Activated CD4-positive, alpha-beta T cell treated with anti-CD3 and anti-CD28 coated beads for 36 hours (primary cell): Measurements from ENCODE around the gene IDH3B. TPM values are rescaled to one million over a fixed set of nuclear protein-coding genes. Genes with fewer than 3 reads are reported as not detected.

ENCODE experiments used
- ATAC-seq: fragments of 200-7000 bp; cut with Tn5 transposase; one replicate; pipeline ENCODE4 v1.10.0; 2021; ENCODE audit warnings: mild to moderate bottlenecking, moderate library complexity
- CTCF ChIA-PET: fragments of 350-600 bp; sonication (Branson Sonifier 250); formaldehyde crosslinking; loops from one replicate; lab custom pipeline; 2021; ENCODE audit warnings: antibody characterized with exemption; lab: Charles Lee
- POLR2A ChIA-PET: fragments of 350-600 bp; sonication (Branson Sonifier 250); formaldehyde crosslinking; loops from one replicate; lab custom pipeline; 2021; ENCODE audit warnings: antibody characterized with exemption, inconsistent platforms; lab: Charles Lee
- DNase-seq: peaks from one replicate; pipeline ENCODE4 v3.0.0-alpha.2; 2020
- H3K27ac Mint-ChIP-seq: one replicate; pipeline ENCODE4 v1.8.0; 2021; ENCODE audit warnings: mixed read lengths
- H3K27me3 Mint-ChIP-seq: one replicate; pipeline ENCODE4 v1.8.0; 2021; ENCODE audit warnings: mixed read lengths
- H3K36me3 Mint-ChIP-seq: one replicate; pipeline ENCODE4 v1.8.0; 2021; ENCODE audit warnings: low read depth, mixed read lengths
- H3K4me1 Mint-ChIP-seq: one replicate; pipeline ENCODE4 v1.8.0; 2021; ENCODE audit warnings: mixed read lengths
- H3K4me3 Mint-ChIP-seq: one replicate; pipeline ENCODE4 v1.8.0; 2021; ENCODE audit warnings: mild to moderate bottlenecking, moderate library complexity, mixed read lengths
- H3K9me3 Mint-ChIP-seq: one replicate; pipeline ENCODE4 v1.8.0; 2021; ENCODE audit warnings: low read depth, mixed read lengths
- intact Hi-C, 2 experiments: fragments of 100-400 bp; cut with DNase I in 1 of 2; cut with micrococcal nuclease in 1 of 2; formaldehyde crosslinking; loops; one replicate each; pipeline versions ENCODE4 v1.14.2 to v1.15.1; 2022 to 2024; cut with DNase I, micrococcal nuclease
- total RNA-seq, 2 experiments: library from RNA; stranded (reverse); gene quantifications; one replicate each; pipeline ENCODE4 v1.2.3, GENCODE V29; 2021

IDH3B gene
- total RNA-seq, 2 experiments from 2014 or later: 92.4 to 115 TPM

- peaks cover 44% of the 10 kb centered on the region for H3K27me3 Mint-ChIP-seq
- no peaks in the 10 kb centered on the region for H3K36me3 Mint-ChIP-seq
- no peak for DNase-seq
- H3K4me1 Mint-ChIP-seq: peaks cover 9% of the 10 kb centered on the region
- H3K9me3 Mint-ChIP-seq: no peaks in the 10 kb centered on the region
- H3K27ac Mint-ChIP-seq: no peak overlapping the region
- intact Hi-C loops: no loop called here
- CTCF ChIA-PET: interaction anchor here (0.5 to 1.7 kb wide), 7 partner anchors 20 to 288 kb away, joined by 3 to 5 read pairs (median 3); no protein-coding TSS in a partner anchor
- no peak for ATAC-seq
- H3K4me3 Mint-ChIP-seq: no peak overlapping the region
- POLR2A ChIA-PET: no interaction called here
Measured at GRCh38 chr20:2694008-2694471, 30.0 kb upstream of the IDH3B start.

DNA sequence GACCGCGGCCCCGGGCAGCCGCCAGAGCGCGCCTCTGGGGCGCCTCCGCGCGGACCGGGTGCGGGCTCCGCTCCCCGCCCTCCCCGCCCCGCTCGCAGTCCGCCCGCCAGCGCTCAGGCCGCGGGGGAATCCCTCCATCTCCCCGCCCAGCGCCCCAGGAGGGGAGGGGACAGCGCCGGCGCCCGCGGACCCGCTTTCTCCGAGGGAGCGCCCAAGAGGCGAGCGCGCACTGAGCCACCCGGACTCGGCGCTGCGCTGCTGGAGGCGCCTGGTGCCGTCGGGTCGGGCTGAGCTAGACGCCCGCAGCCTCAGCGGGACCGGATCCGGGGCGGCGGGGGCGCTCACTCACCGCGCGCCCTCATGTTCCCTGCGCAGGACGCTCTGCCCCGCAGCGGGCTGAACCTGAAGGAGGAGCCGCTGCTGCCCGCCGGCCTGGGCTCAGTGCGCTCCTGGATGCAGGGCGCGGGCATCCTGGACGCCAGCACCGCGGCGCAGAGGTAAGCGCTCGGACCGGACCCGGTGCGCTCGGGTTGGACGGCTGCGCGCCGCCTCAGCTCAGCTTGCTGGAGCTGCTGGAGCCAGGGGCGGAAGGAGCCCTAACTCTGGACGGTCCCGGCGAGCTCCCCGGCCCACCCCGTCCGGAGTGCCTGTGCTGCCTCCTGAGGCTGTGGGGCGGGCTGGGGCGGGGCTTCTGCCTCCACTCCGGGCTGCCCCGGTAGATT is 29.4 kb upstream of the IDH3B start:
- Mint-ChIP-seq H3K4me1 (peaks cover 11% of the 10 kb centered on the region), H3K9me3 (no peaks in the 10 kb centered on the region), H3K27me3 (peaks cover 43% of the 10 kb centered on the region), H3K4me3 (no peak overlapping the region), H3K36me3 (no peaks in the 10 kb centered on the region), H3K27ac (no peak overlapping the region)
- intact Hi-C loops: loop anchor here in 1 of 2 experiments (1.0 kb wide), 2 partner anchors 50 to 59 kb away; no protein-coding TSS in a partner anchor
- ChIA-PET POLR2A (no interaction called here), CTCF (interaction anchor here (0.6 to 1.9 kb wide), 4 partner anchors 19 to 69 kb away, joined by 3 to 4 read pairs (median 4); no protein-coding TSS in a partner anchor)
- DNase-seq (peak; percentile 71), ATAC-seq (peak; percentile 67)

DNA sequence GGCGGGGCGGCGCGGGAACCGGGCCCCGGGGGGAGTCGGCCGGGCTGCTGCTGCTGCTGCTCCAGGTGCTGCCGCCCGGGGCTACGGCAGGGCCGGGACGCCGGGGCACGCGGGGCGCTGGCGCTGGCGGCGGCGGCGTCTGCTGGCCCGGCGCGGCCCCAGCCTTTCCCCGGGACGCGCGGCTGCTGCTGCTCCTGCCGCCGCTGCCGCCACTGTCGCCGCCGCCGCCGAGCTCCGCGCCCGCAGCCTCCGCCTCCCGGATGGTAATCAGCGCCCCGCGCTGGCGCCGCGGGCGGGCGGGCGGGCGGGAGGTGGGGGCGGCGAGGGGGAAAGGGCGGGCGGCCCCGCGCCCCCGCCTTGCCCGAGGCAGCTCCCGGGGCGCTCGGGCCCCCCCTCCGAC is 28.9 kb upstream of the IDH3B start:
- POLR2A ChIA-PET: no interaction called here
- intact Hi-C loops: loop anchor here in 1 of 2 experiments (1.0 kb wide), 3 partner anchors 50 to 180 kb away; partner anchors contain the start of gene PTPRA
- H3K4me3 Mint-ChIP-seq: no peak overlapping the region

DNA sequence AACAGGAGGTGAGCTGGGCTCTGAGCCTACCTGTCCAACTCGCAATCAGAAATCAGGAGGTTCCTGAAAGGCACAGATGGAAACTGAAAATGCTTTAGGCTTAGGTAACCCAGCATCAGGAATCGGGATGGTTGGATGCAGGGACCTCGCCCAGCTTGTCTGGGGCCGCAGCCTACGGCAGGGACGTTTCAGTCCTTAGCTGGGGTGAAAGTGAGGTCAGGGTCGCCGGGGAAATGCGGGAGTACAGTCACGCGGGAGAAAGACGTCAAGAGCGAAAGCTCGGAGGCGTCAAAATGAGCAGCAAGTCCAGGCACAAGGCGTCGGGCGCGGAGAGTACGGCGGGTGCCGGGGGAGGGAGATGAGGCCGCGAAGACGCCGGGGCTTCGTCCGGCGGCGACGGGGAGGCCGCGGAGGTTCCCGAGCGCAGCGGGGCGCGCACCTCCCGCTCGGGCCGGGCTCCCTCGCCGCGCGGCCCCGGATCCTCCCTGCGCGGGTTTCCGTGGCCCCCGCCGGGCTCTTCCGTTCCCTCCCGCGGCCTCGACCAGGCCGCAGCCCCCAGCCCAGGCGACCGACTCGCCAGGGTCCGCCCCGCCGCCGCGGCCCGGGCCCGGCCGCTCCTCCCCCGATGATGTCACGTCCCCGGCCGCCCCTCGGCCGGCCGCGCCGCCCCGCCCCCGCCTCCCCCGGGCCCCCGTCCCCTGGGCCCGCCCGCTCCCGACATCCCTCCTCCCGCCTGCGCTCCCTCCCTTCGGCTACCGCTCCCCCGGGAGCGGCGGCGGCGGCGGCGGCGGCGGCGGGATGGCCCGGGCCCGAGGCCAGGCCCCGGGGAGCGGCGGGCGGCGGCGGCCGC is 28.2 kb upstream of the IDH3B start, which contains the start of gene EBF4:
EBF4 (plus strand) TSS at position 745 of the 850 bp plus-strand sequence. CDS start 866 bp downstream, outside the sequence.
- Mint-ChIP-seq H3K27ac (peak within 1 kb of the TSS; percentile 73), H3K4me3 (peak within 1 kb of the TSS; percentile 78), H3K4me1 (peaks cover 18% of the 10 kb centered on the region), H3K27me3 (peaks cover 41% of the 10 kb centered on the region), H3K36me3 (no peaks in the 10 kb centered on the region), H3K9me3 (no peaks in the 10 kb centered on the region)
- ChIA-PET POLR2A (no interaction called here), CTCF (interaction anchor here (1.1 to 1.9 kb wide), 2 partner anchors 70 to 81 kb away, joined by 3 to 4 read pairs; no protein-coding TSS in a partner anchor)
- intact Hi-C loops: loop anchor here in 1 of 2 experiments (1.0 kb wide), 1 partner anchor 181 kb away; the partner anchor contains the start of gene PTPRA
- DNase-seq (peak; percentile 59), ATAC-seq (no peak)

More for the DNA sequence above, 28.9 kb upstream of the IDH3B start:
- Mint-ChIP-seq H3K4me1 (peaks cover 17% of the 10 kb centered on the region), H3K36me3 (no peaks in the 10 kb centered on the region), H3K27ac (no peak overlapping the region), H3K27me3 (peaks cover 41% of the 10 kb centered on the region), H3K9me3 (no peaks in the 10 kb centered on the region)
- ATAC-seq: peak; percentile 6
- CTCF ChIA-PET: interaction anchor here (1.9 kb wide), 1 partner anchor 69 kb away, joined by 4 read pairs; no protein-coding TSS in a partner anchor
- DNase-seq: peak; percentile 48

DNA sequence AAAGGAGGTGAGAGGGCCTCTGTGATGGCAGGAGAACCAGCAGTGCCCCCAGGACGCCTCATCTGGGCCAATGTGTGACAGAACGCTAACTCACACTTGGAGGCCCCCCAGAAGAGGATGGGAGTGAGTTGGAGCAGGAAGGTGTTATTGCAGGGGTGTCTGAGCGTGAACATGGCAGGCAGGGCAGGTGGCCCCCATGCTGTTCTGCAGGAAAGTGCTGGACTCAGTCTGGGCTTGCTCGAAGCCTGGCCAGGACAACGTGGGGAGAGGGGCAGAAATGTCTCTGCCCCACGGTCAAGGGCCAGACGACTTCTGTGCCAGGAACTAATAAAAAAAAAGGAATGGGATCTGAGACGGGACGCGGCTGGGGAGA is 27.6 kb upstream of the IDH3B start:
- Mint-ChIP-seq H3K4me3 (peak overlapping the region; percentile 78), H3K27me3 (peaks cover 37% of the 10 kb centered on the region), H3K27ac (no peak overlapping the region), H3K4me1 (peaks cover 18% of the 10 kb centered on the region), H3K36me3 (no peaks in the 10 kb centered on the region), H3K9me3 (no peaks in the 10 kb centered on the region)
- ChIA-PET CTCF (interaction anchor here (0.9 to 1.9 kb wide), 3 partner anchors 64 to 82 kb away, joined by 3 to 4 read pairs (median 4); no protein-coding TSS in a partner anchor), POLR2A (interaction anchor here (0.5 kb wide), 1 partner anchor 234 kb away, joined by 3 read pairs; no protein-coding TSS in a partner anchor)
- intact Hi-C loops: loop anchor here in 1 of 2 experiments (1.0 kb wide), 1 partner anchor 182 kb away; the partner anchor contains the start of gene PTPRA
- no peak for ATAC-seq
- no peak for DNase-seq

DNA sequence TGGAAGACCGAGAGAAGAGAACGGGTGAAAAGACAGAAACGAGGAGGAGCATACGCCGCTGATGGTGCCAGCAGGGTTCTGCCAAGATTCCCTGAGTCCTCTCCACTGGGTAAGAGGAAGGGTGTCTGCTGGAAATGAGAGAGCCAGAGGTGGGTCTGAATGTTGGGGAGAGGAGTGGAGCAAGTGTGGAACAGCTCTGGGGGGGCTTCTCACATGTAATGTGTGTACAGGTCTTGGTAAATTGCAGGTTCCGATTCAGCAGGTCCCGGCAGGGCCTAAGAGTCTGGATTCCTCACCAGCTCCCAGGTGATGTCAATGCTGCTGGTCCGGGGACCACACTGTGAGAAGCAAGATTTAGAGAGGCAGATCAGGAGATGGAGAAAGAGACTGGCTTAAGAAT is 27.1 kb upstream of the IDH3B start:
- intact Hi-C loops: no loop called here
- ChIA-PET CTCF (interaction anchor here (0.9 to 1.1 kb wide), 2 partner anchors 64 to 82 kb away, joined by 3 to 4 read pairs; no protein-coding TSS in a partner anchor), POLR2A (interaction anchor here (0.5 kb wide), 1 partner anchor 233 kb away, joined by 3 read pairs; no protein-coding TSS in a partner anchor)
- peaks cover 37% of the 10 kb centered on the region for H3K27me3 Mint-ChIP-seq
- ATAC-seq (no peak), DNase-seq (no peak)
- no peak overlapping the region for H3K27ac Mint-ChIP-seq
- no peaks in the 10 kb centered on the region for H3K9me3 Mint-ChIP-seq
- H3K36me3 Mint-ChIP-seq: no peaks in the 10 kb centered on the region
- H3K4me3 Mint-ChIP-seq: peak overlapping the region; percentile 78
- peaks cover 18% of the 10 kb centered on the region for H3K4me1 Mint-ChIP-seq

DNA sequence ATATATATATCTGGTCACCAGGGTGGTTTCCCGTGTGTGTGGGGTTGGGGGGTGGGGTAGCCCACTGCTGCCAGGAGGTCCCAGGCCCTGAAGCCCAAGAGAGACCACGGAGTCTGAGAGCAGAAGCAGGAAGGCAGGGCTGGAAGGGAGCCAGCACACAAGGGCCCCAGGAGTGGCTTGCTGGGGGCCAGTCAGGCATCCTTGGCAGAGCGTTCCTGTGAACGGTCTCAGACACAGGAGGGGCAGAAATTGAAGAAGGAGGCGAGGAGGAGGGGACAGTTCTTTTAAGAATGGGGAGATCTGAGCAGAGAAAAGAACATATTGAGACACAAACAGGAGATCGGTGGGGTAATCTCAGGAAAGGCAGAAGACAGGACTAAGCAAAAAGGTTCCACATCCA is 26.7 kb upstream of the IDH3B start:
- peak overlapping the region; percentile 78 for H3K4me3 Mint-ChIP-seq
- H3K36me3 Mint-ChIP-seq: no peaks in the 10 kb centered on the region
- H3K9me3 Mint-ChIP-seq: no peaks in the 10 kb centered on the region
- ChIA-PET POLR2A (no interaction called here), CTCF (interaction anchor here (0.9 to 4.1 kb wide), 3 partner anchors 40 to 65 kb away, joined by 4 to 71 read pairs (median 30); no protein-coding TSS in a partner anchor)
- H3K4me1 Mint-ChIP-seq: peaks cover 18% of the 10 kb centered on the region
- intact Hi-C loops: no loop called here
- ATAC-seq: no peak
- peaks cover 33% of the 10 kb centered on the region for H3K27me3 Mint-ChIP-seq
- no peak overlapping the region for H3K27ac Mint-ChIP-seq
- DNase-seq: no peak

- Mint-ChIP-seq H3K27me3 (peaks cover 28% of the 10 kb centered on the region), H3K4me3 (no peak overlapping the region), H3K4me1 (peaks cover 18% of the 10 kb centered on the region), H3K36me3 (no peaks in the 10 kb centered on the region), H3K27ac (no peak overlapping the region), H3K9me3 (no peaks in the 10 kb centered on the region)
- POLR2A ChIA-PET: interaction anchor here (0.5 kb wide), 1 partner anchor 155 kb away, joined by 5 read pairs; no protein-coding TSS in a partner anchor
- CTCF ChIA-PET: interaction anchor here (4.0 to 5.8 kb wide), 4 partner anchors 40 to 311 kb away, joined by 30 to 71 read pairs (median 38); no protein-coding TSS in a partner anchor
- ATAC-seq (no peak), DNase-seq (no peak)
- intact Hi-C loops: no loop called here
Measured at GRCh38 chr20:2690213-2690612, 26.2 kb upstream of the IDH3B start.

DNA sequence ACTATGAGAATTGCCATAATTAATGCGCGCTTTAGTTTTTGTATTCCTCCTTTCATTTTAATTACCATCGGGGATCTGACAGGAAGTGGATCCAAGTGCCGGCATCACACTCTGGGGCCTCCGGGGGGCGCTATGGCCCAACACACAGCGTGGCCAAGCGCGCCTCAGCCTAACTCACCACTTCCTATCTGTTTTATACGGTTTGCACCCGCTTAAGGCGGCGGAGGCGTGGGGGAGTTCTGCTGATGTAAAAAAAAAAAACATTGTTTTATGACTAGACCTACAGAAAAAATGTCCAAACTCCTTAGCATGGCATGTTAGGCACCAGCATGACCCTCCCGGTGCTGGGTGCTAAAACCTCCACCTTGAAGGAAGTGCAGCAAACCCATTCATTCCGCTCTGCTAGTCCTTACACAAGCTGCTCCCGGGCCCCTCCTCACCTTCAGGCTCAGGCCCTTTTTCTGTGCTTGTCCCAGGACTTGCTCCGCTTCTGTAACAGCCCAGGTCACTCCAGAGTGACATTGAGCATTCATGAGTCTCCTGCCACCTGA is 24.1 kb upstream of the IDH3B start:
- POLR2A ChIA-PET: interaction anchor here (1.0 kb wide), 1 partner anchor 184 kb away, joined by 3 read pairs; no protein-coding TSS in a partner anchor
- peak; percentile 95 for ATAC-seq
- intact Hi-C loops: loop anchor here (1.0 to 5.0 kb wide), 7 partner anchors 55 to 389 kb away; no protein-coding TSS in a partner anchor
- no peak overlapping the region for H3K4me3 Mint-ChIP-seq
- H3K4me1 Mint-ChIP-seq: peaks cover 18% of the 10 kb centered on the region
- peak overlapping the region; percentile 33 for H3K27ac Mint-ChIP-seq
- CTCF ChIA-PET: interaction anchor here (0.6 to 5.8 kb wide), 28 partner anchors 8 to 966 kb away, joined by 3 to 71 read pairs (median 4); no protein-coding TSS in a partner anchor
- peak; percentile 91 for DNase-seq
- H3K27me3 Mint-ChIP-seq: peaks cover 18% of the 10 kb centered on the region
- no peaks in the 10 kb centered on the region for H3K9me3 Mint-ChIP-seq
- H3K36me3 Mint-ChIP-seq: no peaks in the 10 kb centered on the region

- CTCF ChIA-PET: interaction anchor here (0.6 to 5.8 kb wide), 18 partner anchors 12 to 628 kb away, joined by 3 to 71 read pairs (median 4); no protein-coding TSS in a partner anchor
- H3K4me3 Mint-ChIP-seq: no peak overlapping the region
- ATAC-seq: no peak
- peaks cover 18% of the 10 kb centered on the region for H3K4me1 Mint-ChIP-seq
- no peak for DNase-seq
- no peaks in the 10 kb centered on the region for H3K36me3 Mint-ChIP-seq
- no peaks in the 10 kb centered on the region for H3K9me3 Mint-ChIP-seq
- peaks cover 22% of the 10 kb centered on the region for H3K27me3 Mint-ChIP-seq
- intact Hi-C loops: loop anchor here in 1 of 2 experiments (5.0 kb wide), 1 partner anchor 390 kb away; no protein-coding TSS in a partner anchor
- H3K27ac Mint-ChIP-seq: peak overlapping the region; percentile 33
- POLR2A ChIA-PET: interaction anchor here (1.0 kb wide), 1 partner anchor 185 kb away, joined by 3 read pairs; no protein-coding TSS in a partner anchor
Measured at GRCh38 chr20:2687514-2687913, 23.5 kb upstream of the IDH3B start.
